Neural progenitor cell (in vitro differentiated cells): ENCODE results near the gene CD24.

Experiments
- CTCF ChIP-seq: fragments of 200-600 bp; sonication (generic); IDR thresholded peaks from 2 replicates; pipeline ENCODE4 v1.5.1; 2017; ENCODE audit warnings: antibody characterized with exemption, mild to moderate bottlenecking
- EZH2phosphoT487 ChIP-seq: fragments of 200-600 bp; sonication (generic); IDR thresholded peaks from 2 replicates; pipeline ENCODE4 v1.6.1; 2017; ENCODE audit warnings: antibody characterized with exemption

GRCh38 chr6:106973018-106973835, 1.3 kb downstream of the CD24 start:
- no peak for TF ChIP-seq CTCF
- TF ChIP-seq EZH2phosphoT487: no peak
